DOHH2 (cell line): Measurements from ENCODE around the gene RAB40B.

Experiments
- H3F3A ChIP-seq: fragments of 200-600 bp; sonication (generic), shearing (Covaris generic); 2 replicates; pipeline ENCODE4 v1.6.0; 2016; ENCODE audit warnings: antibody characterized with exemption, mild to moderate bottlenecking; ENCODE audit not compliant: control insufficient read depth, insufficient read depth
- H3K27ac ChIP-seq: fragments of 200-600 bp; sonication (generic); 2 replicates; pipeline ENCODE4 v1.5.1; 2014; ENCODE audit warnings: low read depth, mild to moderate bottlenecking, low read length, moderate library complexity
- H3K27me3 ChIP-seq: fragments of 200-600 bp; sonication (generic); 2 replicates; pipeline ENCODE4 v1.6.1; 2014; ENCODE audit warnings: mild to moderate bottlenecking, low read length, mixed read lengths; ENCODE audit not compliant: control insufficient read depth
- H3K36me3 ChIP-seq: fragments of 200-600 bp; sonication (generic); 2 replicates; pipeline ENCODE4 v1.6.1; 2014; ENCODE audit warnings: mild to moderate bottlenecking, low read length, moderate library complexity, mixed read lengths; ENCODE audit not compliant: control insufficient read depth
- H3K4me1 ChIP-seq: fragments of 200-600 bp; sonication (generic); 2 replicates; pipeline ENCODE4 v1.6.1; 2014; ENCODE audit warnings: mild to moderate bottlenecking, low read length, mixed read lengths; ENCODE audit not compliant: control insufficient read depth
- H3K4me2 ChIP-seq: fragments of 200-600 bp; sonication (generic); 2 replicates; pipeline ENCODE4 v1.6.0; 2014; ENCODE audit warnings: mild to moderate bottlenecking, low read length, moderate library complexity
- H3K4me3 ChIP-seq: fragments of 200-600 bp; sonication (generic); 2 replicates; pipeline ENCODE4 v1.5.1; 2014; ENCODE audit warnings: mild to moderate bottlenecking, low read length, mixed read lengths
- H3K79me2 ChIP-seq: fragments of 200-600 bp; sonication (generic); 2 replicates; pipeline ENCODE4 v1.6.1; 2014; ENCODE audit warnings: mild to moderate bottlenecking, low read length, mixed read lengths; ENCODE audit not compliant: control insufficient read depth
- H3K9me2 ChIP-seq: fragments of 200-600 bp; sonication (generic); replicated peaks from 2 replicates; pipeline ENCODE4 v1.6.1; 2014; ENCODE audit warnings: mild to moderate bottlenecking, low read length, mixed read lengths; ENCODE audit not compliant: control insufficient read depth
- H3K9me3 ChIP-seq: fragments of 200-600 bp; sonication (generic); 2 replicates; pipeline ENCODE4 v1.6.1; 2014; ENCODE audit warnings: antibody characterized with exemption, low read length, mixed read lengths; ENCODE audit not compliant: control insufficient read depth, insufficient read depth
- H4K20me1 ChIP-seq: fragments of 200-600 bp; sonication (generic); 2 replicates; pipeline ENCODE4 v1.6.0; 2014; ENCODE audit warnings: low read depth, mild to moderate bottlenecking, antibody characterized with exemption, low read length, moderate library complexity; ENCODE audit not compliant: control insufficient read depth, insufficient read depth
- CTCF ChIP-seq: fragments of 200-600 bp; sonication (generic); IDR thresholded peaks from one replicate; pipeline ENCODE4 v1.5.1; 2014; ENCODE audit warnings: antibody characterized with exemption, mild to moderate bottlenecking, low read depth, low read length; ENCODE audit not compliant: poor library complexity, severe bottlenecking
- EZH2phosphoT487 ChIP-seq: fragments of 200-600 bp; sonication (generic); IDR thresholded peaks from 2 replicates; pipeline ENCODE4 v1.6.1; 2017; ENCODE audit warnings: borderline replicate concordance, mild to moderate bottlenecking, antibody characterized with exemption, low read length, moderate library complexity, mixed read lengths

RAB40B gene

GRCh38 chr17:82691714-82692113, 6.8 kb downstream of the RAB40B start:
- no peak overlapping the region for H3K4me2 ChIP-seq
- no peaks in the 10 kb centered on the region for H3F3A ChIP-seq
- H3K4me1 ChIP-seq: no peaks in the 10 kb centered on the region
- H4K20me1 ChIP-seq: no peaks in the 10 kb centered on the region
- TF ChIP-seq CTCF (no peak), EZH2phosphoT487 (no peak)
- H3K4me3 ChIP-seq: no peak overlapping the region
- H3K27me3 ChIP-seq: no peaks in the 10 kb centered on the region
- H3K27ac ChIP-seq: no peak overlapping the region
- H3K79me2 ChIP-seq: no peaks in the 10 kb centered on the region
- H3K36me3 ChIP-seq: no peaks in the 10 kb centered on the region
- H3K9me3 ChIP-seq: peaks cover 9% of the 10 kb centered on the region; the same call in 1 of the 2 replicates
- no peaks in the 10 kb centered on the region for H3K9me2 ChIP-seq

GRCh38 chr17:82690786-82691489, 7.6 kb downstream of the RAB40B start:
- Histone ChIP-seq H4K20me1 (no peaks in the 10 kb centered on the region), H3K4me2 (no peak overlapping the region), H3K36me3 (no peaks in the 10 kb centered on the region), H3K4me3 (no peak overlapping the region), H3K27me3 (no peaks in the 10 kb centered on the region), H3F3A (no peaks in the 10 kb centered on the region), H3K9me2 (no peaks in the 10 kb centered on the region), H3K27ac (no peak overlapping the region), H3K4me1 (no peaks in the 10 kb centered on the region), H3K9me3 (peaks cover 9% of the 10 kb centered on the region; the same call in 1 of the 2 replicates), H3K79me2 (no peaks in the 10 kb centered on the region)
- TF ChIP-seq CTCF: no peak
- no peak for TF ChIP-seq EZH2phosphoT487

GRCh38 chr17:82689077-82689476, 9.4 kb downstream of the RAB40B start:
- no peaks in the 10 kb centered on the region for H3K36me3 ChIP-seq
- TF ChIP-seq CTCF (no peak), EZH2phosphoT487 (no peak)
- H3K27ac ChIP-seq: no peak overlapping the region
- no peaks in the 10 kb centered on the region for H3F3A ChIP-seq
- no peaks in the 10 kb centered on the region for H3K4me1 ChIP-seq
- H3K9me2 ChIP-seq: no peaks in the 10 kb centered on the region
- no peak overlapping the region for H3K4me2 ChIP-seq
- no peaks in the 10 kb centered on the region for H4K20me1 ChIP-seq
- H3K27me3 ChIP-seq: no peaks in the 10 kb centered on the region
- H3K79me2 ChIP-seq: no peaks in the 10 kb centered on the region
- H3K9me3 ChIP-seq: peaks cover under 1% of the 10 kb centered on the region; the same call in 1 of the 2 replicates
- no peak overlapping the region for H3K4me3 ChIP-seq
